RPMI7951 (cell line): Measurements from ENCODE around the gene KIF17. TPM values are rescaled to one million over a fixed set of nuclear protein-coding genes. Genes with fewer than 3 reads are reported as not detected.

Experiments
- DNase-seq: peaks from one replicate; pipeline ENCODE4 v3.0.0-alpha.2; 2012; ENCODE audit warnings: low read depth
- total RNA-seq: library from RNA; depleted of rRNA; stranded (reverse); fragments of >200 nt; shearing (Covaris generic); gene quantifications from 2 replicates; pipeline ENCODE4 v1.2.3, GENCODE V29; 2014; rRNA removed

The KIF17 gene
- total RNA-seq, 1 experiment from 2014 or later, result not detected

- DNase-seq, result no peak
Measured at GRCh38 chr1:20625176-20626097, 92.4 kb downstream of the KIF17 start.

- DNase-seq, result no peak
Measured at GRCh38 chr1:20624709-20625108, 93.1 kb downstream of the KIF17 start.

- no peak for DNase-seq
Measured at GRCh38 chr1:20621012-20621411, 96.8 kb downstream of the KIF17 start.

- no peak for DNase-seq
Measured at GRCh38 chr1:20619999-20620398, 97.8 kb downstream of the KIF17 start.

- no peak for DNase-seq
Measured at GRCh38 chr1:20618550-20618949, 99.3 kb downstream of the KIF17 start.

- DNase-seq, result no peak
Measured at GRCh38 chr1:20616847-20617487, 100.8 kb downstream of the KIF17 start.

- peak; percentile 74 for DNase-seq
Measured at GRCh38 chr1:20615946-20616846, 101.6 kb downstream of the KIF17 start.

- DNase-seq, result no peak
Measured at GRCh38 chr1:20614131-20614579, 103.7 kb downstream of the KIF17 start.

Other genes with a start within 250 kb of the KIF17 start
- 6.7 and 9.9 TPM in 2 replicates for gene CAMK2N1, start 231.8 kb downstream of the KIF17 start, total RNA-seq
- 18.1 and 22.1 TPM in 2 replicates for gene MUL1, start 209.9 kb downstream of the KIF17 start, total RNA-seq
- 0.10 TPM in 1 of 2 replicates, not detected in the other for gene FAM43B, start 165.4 kb downstream of the KIF17 start, total RNA-seq
- 23.9 and 24.9 TPM in 2 replicates for gene CDA, start 128.9 kb downstream of the KIF17 start, total RNA-seq
- gene PINK1, start 84.5 kb downstream of the KIF17 start, total RNA-seq, result 52.0 and 57.2 TPM in 2 replicates
- gene DDOST, start 56.6 kb downstream of the KIF17 start, total RNA-seq, result 456 and 523 TPM in 2 replicates
- 0.20 and 0.24 TPM in 2 replicates for gene SH2D5, start 14.7 kb upstream of the KIF17 start, total RNA-seq
- 256 and 283 TPM in 2 replicates for gene HP1BP3, start 69.3 kb upstream of the KIF17 start, total RNA-seq